NCI-H510A treated with DMSO at 0.1 percent for 48 hours (cell line): ENCODE measurements around the gene KIF26A.

Experiments used
- DNase-seq: peaks from one replicate; lab custom pipeline; 2025; lab: John Stamatoyannopoulos, UW

KIF26A gene

GRCh38 chr14:104223101-104224041, 85.0 kb downstream of the KIF26A start:
- DNase-seq, result peak; percentile 91

GRCh38 chr14:104224131-104224505, 85.7 kb downstream of the KIF26A start:
- DNase-seq, result peak; percentile 28

DNA sequence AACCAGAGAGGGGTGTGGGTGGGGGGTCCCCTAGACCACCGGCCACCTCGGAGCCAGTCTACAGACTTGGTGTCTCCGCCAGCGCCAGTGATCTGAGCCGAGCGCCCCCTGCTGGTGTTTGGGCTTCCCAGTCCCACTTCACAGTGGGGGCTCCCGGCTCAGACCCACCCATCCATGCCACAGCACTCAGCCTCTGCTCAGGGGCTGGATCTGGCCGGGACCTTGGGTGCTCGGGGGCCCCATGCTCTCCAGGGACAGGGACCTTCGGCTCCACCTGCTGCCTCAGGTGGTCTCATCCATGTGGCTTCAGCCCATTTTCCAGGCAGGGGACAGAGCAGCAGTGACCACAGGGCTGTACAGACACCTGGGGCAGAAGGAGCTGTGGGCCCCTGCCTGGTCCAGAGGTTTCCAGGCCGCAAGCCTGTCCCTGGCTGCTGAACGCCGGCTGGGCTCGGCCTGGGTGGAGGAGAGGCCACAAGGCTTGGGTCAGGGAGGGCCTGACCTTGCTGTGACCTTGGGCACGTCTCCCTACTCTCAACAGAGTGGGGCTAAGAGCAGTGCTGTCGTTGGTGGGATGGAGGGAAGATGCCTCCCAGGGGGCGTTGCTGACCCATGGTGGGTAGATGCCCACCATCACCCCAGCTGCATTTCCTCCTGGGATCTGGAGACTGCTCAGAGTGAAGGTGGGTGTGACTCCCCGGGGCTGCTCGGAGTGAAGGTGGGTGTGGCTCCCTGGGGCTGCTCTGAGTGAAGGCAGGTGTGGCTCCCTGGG, 86.3 kb downstream of the KIF26A start:
- peak; percentile 31 for DNase-seq

GRCh38 chr14:104225278-104226190, 87.1 kb downstream of the KIF26A start:
- peak; percentile 84 for DNase-seq

- peak; percentile 18 for DNase-seq
Measured at GRCh38 chr14:104226421-104227383, 88.3 kb downstream of the KIF26A start.

DNA sequence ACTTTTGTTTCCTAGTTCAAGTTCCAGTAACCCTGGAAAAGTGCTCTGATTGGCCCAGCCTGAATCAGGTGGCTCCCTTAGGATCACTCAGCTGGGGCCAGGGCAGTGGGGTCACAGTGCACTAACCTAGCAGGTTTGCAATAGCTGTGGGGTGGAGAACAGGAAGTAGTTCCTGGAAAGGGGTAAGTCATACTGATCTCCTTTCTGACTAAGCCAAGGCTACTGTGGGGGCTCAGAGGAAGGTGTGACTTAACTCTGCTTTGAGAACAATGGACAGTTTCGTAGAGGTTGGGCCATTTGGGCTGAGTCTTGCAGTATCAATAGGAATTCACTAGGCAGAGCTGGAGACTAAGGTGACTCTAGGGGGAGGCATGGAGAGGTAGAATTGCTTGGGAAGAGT, 89.4 kb downstream of the KIF26A start:
- no peak for DNase-seq

- no peak for DNase-seq
Measured at GRCh38 chr14:104228221-104228620, 89.8 kb downstream of the KIF26A start.

GRCh38 chr14:104228716-104229533, 90.5 kb downstream of the KIF26A start:
- no peak for DNase-seq

GRCh38 chr14:104229534-104230055, 91.2 kb downstream of the KIF26A start:
- DNase-seq, result no peak

- no peak for DNase-seq
Measured at GRCh38 chr14:104230119-104230815, 91.9 kb downstream of the KIF26A start.
